Endodermal cell (in vitro differentiated cells): ENCODE data around the gene SBF2. TPM values are rescaled to one million over a fixed set of nuclear protein-coding genes. Genes with fewer than 3 reads are reported as not detected.
"Not testable (repeated sequence)": the region's sequence is repeated elsewhere in the genome, so short reads cannot be mapped to it uniquely, and the experiment has no call there.

Experiments used
- DNase-seq: peaks from one replicate; pipeline ENCODE4 v3.0.0-alpha.2; 2017
- H3K27ac ChIP-seq: 2 replicates; pipeline ENCODE4 v1.5.1; 2013; ENCODE audit warnings: mild to moderate bottlenecking, low read depth, low read length, moderate library complexity
- H3K27me3 ChIP-seq: 2 replicates; pipeline ENCODE4 v1.6.1; 2013; ENCODE audit warnings: mild to moderate bottlenecking, low read length, moderate library complexity; ENCODE audit not compliant: insufficient read depth, control insufficient read depth, poor library complexity, severe bottlenecking
- H3K36me3 ChIP-seq: 2 replicates; pipeline ENCODE4 v1.7.0; 2013; ENCODE audit warnings: mild to moderate bottlenecking, low read length, moderate library complexity; ENCODE audit not compliant: control insufficient read depth, insufficient read depth
- H3K4me1 ChIP-seq: one replicate; pipeline ENCODE4 v1.7.0; 2013; ENCODE audit warnings: low read length; ENCODE audit not compliant: control insufficient read depth, insufficient read depth
- H3K4me3 ChIP-seq: 2 replicates; pipeline ENCODE4 v1.5.1; 2013; ENCODE audit warnings: mild to moderate bottlenecking, low read length, moderate library complexity
- H3K9ac ChIP-seq: 2 replicates; pipeline ENCODE4 v1.6.1; 2013; ENCODE audit warnings: mild to moderate bottlenecking, low read length, moderate library complexity; ENCODE audit not compliant: poor library complexity, severe bottlenecking; ENCODE audit errors: extremely low read depth
- H3K9me3 ChIP-seq: 2 replicates; pipeline ENCODE4 v1.6.1; 2013; ENCODE audit warnings: mild to moderate bottlenecking, low read length, moderate library complexity; ENCODE audit not compliant: control insufficient read depth
- H3K27ac Mint-ChIP-seq: 2 replicates; pipeline ENCODE4 v1.8.0; 2020; ENCODE audit warnings: mixed read lengths
- H3K27me3 Mint-ChIP-seq: 2 replicates; pipeline ENCODE4 v1.8.0; 2021; ENCODE audit warnings: mild to moderate bottlenecking, mixed read lengths; ENCODE audit not compliant: insufficient read depth
- H3K36me3 Mint-ChIP-seq: 2 replicates; pipeline ENCODE4 v1.8.0; 2020; ENCODE audit warnings: low read depth, mixed read lengths
- H3K4me1 Mint-ChIP-seq: 2 replicates; pipeline ENCODE4 v1.8.0; 2020; ENCODE audit warnings: mixed read lengths
- H3K4me3 Mint-ChIP-seq: 2 replicates; pipeline ENCODE4 v1.8.0; 2020; ENCODE audit warnings: mild to moderate bottlenecking, moderate library complexity, mixed read lengths
- H3K9me3 Mint-ChIP-seq: 2 replicates; pipeline ENCODE4 v1.8.0; 2020; ENCODE audit warnings: mild to moderate bottlenecking, mixed read lengths
- CTCF ChIP-seq: fragments of 200-600 bp; sonication (generic); conservative IDR thresholded peaks from 2 replicates; pipeline ENCODE4 v1.5.0; 2021; ENCODE audit warnings: antibody characterized with exemption, mild to moderate bottlenecking
- WGBS, 2 experiments: methylation state at CpG; one replicate each; pipeline versions ENCODE4 v1.1.5 to v1.1.7; 2013; ENCODE audit warnings: missing lambda C conversion rate in 2 of 2, mixed read lengths in 1 of 2; ENCODE audit not compliant: insufficient coverage in 1 of 2, insufficient read length in 1 of 2; 5-methylcytosine and 5-hydroxymethylcytosine counted together
- total RNA-seq, 2 donors: library from RNA; stranded (reverse); fragmentation: NEBNext Ultra II Directional in 1 of 2; extraction: Animal tissue kit (Norgen Biotek cat#: 25700) in 1 of 2; gene quantifications; 2 replicates in 1 of 2; 3 replicates in 1 of 2; pipeline ENCODE4 v1.2.1, GENCODE V29; 2021

SBF2 gene
- total RNA-seq, 2 donors from 2014 or later, result 27.1 to 32.5 TPM

GRCh38 chr11:10257478-10257877 lies 36.5 kb downstream of the SBF2 start:
- H3K9ac ChIP-seq, result no peak overlapping the region
- DNase-seq, result peak; percentile 56
- H3K9me3 ChIP-seq, result no peaks in the 10 kb centered on the region
- H3K27ac ChIP-seq, result no peak overlapping the region
- H3K36me3 ChIP-seq, result no peaks in the 10 kb centered on the region
- Mint-ChIP-seq H3K27ac (peak overlapping the region; percentile 66), H3K4me3 (no peak overlapping the region), H3K36me3 (no peaks in the 10 kb centered on the region), H3K9me3 (no peaks in the 10 kb centered on the region), H3K4me1 (no peaks in the 10 kb centered on the region), H3K27me3 (no peaks in the 10 kb centered on the region)
- WGBS, 2 experiments, result 85 to 100% methylated on average over 3 to 4 of the region's 4 CpGs
- TF ChIP-seq CTCF, result no peak
- no peaks in the 10 kb centered on the region for H3K27me3 ChIP-seq
- H3K4me1 ChIP-seq, result no peaks in the 10 kb centered on the region
- H3K4me3 ChIP-seq, result no peak overlapping the region

- H3K36me3 Mint-ChIP-seq, result no peaks in the 10 kb centered on the region
- no peak overlapping the region for H3K4me3 ChIP-seq
- no peak for TF ChIP-seq CTCF
- no peaks in the 10 kb centered on the region for H3K36me3 ChIP-seq
- H3K9me3 ChIP-seq, result no peaks in the 10 kb centered on the region
- H3K27ac ChIP-seq, result no peak overlapping the region
- H3K9ac ChIP-seq, result no peak overlapping the region
- H3K27me3 Mint-ChIP-seq, result no peaks in the 10 kb centered on the region
- H3K4me1 Mint-ChIP-seq, result no peaks in the 10 kb centered on the region
- H3K4me1 ChIP-seq, result no peaks in the 10 kb centered on the region
- H3K27ac Mint-ChIP-seq, result no peak overlapping the region
- no peak overlapping the region for H3K4me3 Mint-ChIP-seq
- H3K9me3 Mint-ChIP-seq, result no peaks in the 10 kb centered on the region
- no peaks in the 10 kb centered on the region for H3K27me3 ChIP-seq
- 86 to 90% methylated on average over 1 to 3 of the region's 3 CpGs for WGBS, 2 experiments
- DNase-seq, result no peak
Measured at GRCh38 chr11:10255388-10256125, 38.5 kb downstream of the SBF2 start.

- H3K9me3 Mint-ChIP-seq, H3K4me1 ChIP-seq, H3K27ac Mint-ChIP-seq, H3K36me3 ChIP-seq, H3K9ac ChIP-seq, H3K27ac ChIP-seq, H3K4me3 Mint-ChIP-seq, H3K4me1 Mint-ChIP-seq, H3K27me3 Mint-ChIP-seq, H3K36me3 Mint-ChIP-seq, DNase-seq, H3K4me3 ChIP-seq, H3K27me3 ChIP-seq: not testable (repeated sequence)
- peaks cover 13% of the 10 kb centered on the region for H3K9me3 ChIP-seq
- 100% methylated on average over 1 of the region's 2 CpGs; no CpG with 5 or more reads in 1 of the 2 experiments for WGBS, 2 experiments
Measured at GRCh38 chr11:10249448-10250131, 44.4 kb downstream of the SBF2 start.
